ENCODE data around the gene KRT16. TPM values are rescaled to one million over a fixed set of nuclear protein-coding genes. Genes with fewer than 3 reads are reported as not detected.
A peak's percentile ranks its signal among the peaks of the same experiment; 100 is the strongest.

Gene KRT16
- total and polyA plus RNA-seq, 8 donors: 1.1 to 32.8 (median 1.3) TPM; not detected in 5

DNA sequence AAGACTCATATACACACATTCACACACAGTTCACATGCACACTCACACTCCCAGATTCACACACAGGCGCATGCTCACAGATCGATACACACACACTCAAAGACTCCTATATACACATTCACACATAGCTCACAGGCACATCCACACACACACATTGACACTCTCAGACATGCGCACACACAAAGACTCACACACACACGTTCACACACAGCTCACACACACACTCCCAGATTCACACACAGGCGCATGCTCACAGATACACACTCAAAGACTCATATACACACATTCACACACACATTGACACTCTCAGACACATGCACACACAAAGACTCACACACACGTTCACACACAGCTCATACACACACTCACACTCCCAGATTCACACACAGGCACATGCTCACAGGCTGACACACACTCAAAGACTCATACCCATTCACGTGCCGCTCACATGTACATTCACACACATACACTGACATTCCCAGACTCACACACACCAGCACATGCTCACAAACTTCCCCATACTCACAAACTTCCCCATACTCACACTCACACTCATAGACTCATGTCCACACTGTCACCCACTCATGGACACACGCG is 37.5 kb upstream of the KRT16 start:
- WGBS, 5 donors: 91 to 95% (median 92%) methylated on average over 10 of the region's 10 CpGs
- no peak overlapping the region for H3K4me3 ChIP-seq
- no peaks in the 10 kb centered on the region for H3K36me3 ChIP-seq
- peaks cover 40 to 64% (median 54%) of the 10 kb centered on the region in 4 donors for H3K4me1 ChIP-seq
- no peaks in the 10 kb centered on the region for H3K27me3 ChIP-seq
- H3K9me3 ChIP-seq: no peaks in the 10 kb centered on the region
- intact Hi-C loops (cut with DNase I; ENCODE audit: low total_unique reads): loop anchor here (10.0 kb wide), 1 partner anchor 745 kb away; no protein-coding TSS in a partner anchor
- DNase-seq: no peak
- TF ChIP-seq POLR2AphosphoS5 (IDR thresholded peaks at IDR 0.05): no peak
- TF ChIP-seq, protein P1, sequence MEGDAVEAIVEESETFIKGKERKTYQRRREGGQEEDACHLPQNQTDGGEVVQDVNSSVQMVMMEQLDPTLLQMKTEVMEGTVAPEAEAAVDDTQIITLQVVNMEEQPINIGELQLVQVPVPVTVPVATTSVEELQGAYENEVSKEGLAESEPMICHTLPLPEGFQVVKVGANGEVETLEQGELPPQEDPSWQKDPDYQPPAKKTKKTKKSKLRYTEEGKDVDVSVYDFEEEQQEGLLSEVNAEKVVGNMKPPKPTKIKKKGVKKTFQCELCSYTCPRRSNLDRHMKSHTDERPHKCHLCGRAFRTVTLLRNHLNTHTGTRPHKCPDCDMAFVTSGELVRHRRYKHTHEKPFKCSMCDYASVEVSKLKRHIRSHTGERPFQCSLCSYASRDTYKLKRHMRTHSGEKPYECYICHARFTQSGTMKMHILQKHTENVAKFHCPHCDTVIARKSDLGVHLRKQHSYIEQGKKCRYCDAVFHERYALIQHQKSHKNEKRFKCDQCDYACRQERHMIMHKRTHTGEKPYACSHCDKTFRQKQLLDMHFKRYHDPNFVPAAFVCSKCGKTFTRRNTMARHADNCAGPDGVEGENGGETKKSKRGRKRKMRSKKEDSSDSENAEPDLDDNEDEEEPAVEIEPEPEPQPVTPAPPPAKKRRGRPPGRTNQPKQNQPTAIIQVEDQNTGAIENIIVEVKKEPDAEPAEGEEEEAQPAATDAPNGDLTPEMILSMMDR (IDR thresholded peaks at IDR 0.05): no peak
- no peak for TF ChIP-seq POLR2A (IDR thresholded peaks at IDR 0.05)
- no peak for TF ChIP-seq EP300 (IDR thresholded peaks at IDR 0.05)
- H3K27ac ChIP-seq: peak overlapping the region in 4 of 5 donors; percentile 86 to 93 (median 90)

DNA sequence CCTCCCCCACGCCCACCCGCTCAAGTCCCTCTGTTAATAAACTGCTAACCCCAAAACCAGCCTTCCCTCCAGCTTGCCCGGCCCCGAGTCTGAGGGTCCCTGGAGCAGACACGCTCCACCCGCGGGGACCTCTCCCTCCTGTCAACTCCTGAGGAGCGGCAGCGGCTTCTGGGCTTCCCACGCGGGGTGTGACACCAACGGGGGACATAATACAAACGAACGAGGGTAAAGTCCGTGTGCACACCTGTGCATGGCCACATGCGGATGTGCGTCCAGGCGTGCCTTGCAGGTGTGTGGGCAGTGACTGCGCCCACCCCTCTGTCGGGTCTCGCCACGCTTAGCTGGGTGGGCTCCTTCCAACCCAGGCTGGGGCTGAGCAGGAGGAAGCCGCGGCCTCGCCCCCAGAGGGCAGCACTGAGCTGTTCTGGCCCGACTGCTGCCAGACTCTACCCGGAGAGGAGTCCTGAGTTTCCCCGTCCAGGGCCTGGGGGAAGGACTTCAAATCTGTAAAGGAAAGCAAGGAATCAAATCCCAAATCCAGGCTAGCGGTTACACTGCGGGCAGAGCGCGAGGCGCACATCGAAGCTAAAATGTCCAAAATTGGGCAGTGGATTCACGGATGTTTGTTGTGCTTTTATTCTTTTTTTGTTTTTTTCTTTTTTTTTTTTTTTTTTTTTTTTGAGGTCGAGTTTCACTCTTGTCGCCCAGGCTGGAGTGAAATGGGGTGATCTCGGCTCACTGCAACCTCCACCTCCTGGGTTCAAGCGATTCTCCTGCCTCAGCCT is 36.0 kb upstream of the KRT16 start:
- peak overlapping the region in 4 of 5 donors; percentile 18 to 70 (median 36) for H3K27ac ChIP-seq
- DNase-seq: peak; percentile 90 to 95
- TF ChIP-seq POLR2AphosphoS5 (IDR thresholded peaks at IDR 0.05): peak in 2 of 3 donors; percentile 13 to 52
- TF ChIP-seq, protein P1 (IDR thresholded peaks at IDR 0.05): peak in 5 of 7 experiments; percentile 88 to 99 (median 93)
- TF ChIP-seq EP300 (IDR thresholded peaks at IDR 0.05): no peak
- intact Hi-C loops (cut with DNase I; ENCODE audit: low total_unique reads): no loop called here
- H3K9me3 ChIP-seq: no peaks in the 10 kb centered on the region
- H3K27me3 ChIP-seq: no peaks in the 10 kb centered on the region
- peak overlapping the region; percentile 35 to 54 (median 42) for H3K4me3 ChIP-seq
- peaks cover 28 to 51% (median 42%) of the 10 kb centered on the region in 4 donors for H3K4me1 ChIP-seq
- no peaks in the 10 kb centered on the region for H3K36me3 ChIP-seq
- 3 to 10% (median 5%) methylated on average over 24 to 39 of the region's 39 CpGs for WGBS, 5 donors

DNA sequence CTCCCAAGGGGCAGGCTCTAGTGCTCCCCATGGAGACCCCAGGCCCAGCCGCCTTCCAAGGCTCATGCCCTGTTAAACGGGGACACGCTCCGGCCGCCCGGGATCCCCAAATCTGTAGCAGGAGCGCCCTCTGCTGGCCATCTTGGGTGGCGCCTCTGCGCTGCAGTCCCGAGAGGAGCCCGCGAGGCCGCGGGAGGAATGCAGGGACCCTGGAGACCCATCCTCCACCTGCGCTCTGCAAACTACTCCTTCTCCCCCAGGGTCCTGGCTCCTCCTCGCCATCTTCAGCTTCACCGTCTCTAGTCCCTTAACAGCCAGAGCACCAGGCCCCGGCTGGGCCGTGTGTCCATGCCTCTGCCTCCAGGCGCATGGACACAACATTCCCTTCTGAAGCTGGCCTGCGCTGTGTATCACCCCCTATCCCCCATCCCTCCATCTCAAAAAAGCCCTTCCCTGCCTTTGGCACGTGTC is 35.4 kb upstream of the KRT16 start:
- Histone ChIP-seq H3K4me1 (peaks cover 25 to 44% (median 37%) of the 10 kb centered on the region in 4 donors), H3K27ac (peak overlapping the region in 3 of 5 donors; percentile 18 to 70 (median 43)), H3K9me3 (no peaks in the 10 kb centered on the region), H3K4me3 (peak overlapping the region; percentile 35 to 54 (median 42)), H3K27me3 (no peaks in the 10 kb centered on the region), H3K36me3 (no peaks in the 10 kb centered on the region)
- intact Hi-C loops (cut with DNase I; ENCODE audit: low total_unique reads): no loop called here
- TF ChIP-seq POLR2A (IDR thresholded peaks at IDR 0.05): no peak
- TF ChIP-seq, protein P1 (IDR thresholded peaks at IDR 0.05): peak in 6 of 7 experiments; percentile 19 to 95 (median 92)
- TF ChIP-seq EP300 (IDR thresholded peaks at IDR 0.05): no peak
- no peak for TF ChIP-seq POLR2AphosphoS5 (IDR thresholded peaks at IDR 0.05)
- DNase-seq: peak; percentile 94 to 95
- WGBS, 5 donors: 0 to 3% (median 1%) methylated on average over 13 to 22 of the region's 22 CpGs

DNA sequence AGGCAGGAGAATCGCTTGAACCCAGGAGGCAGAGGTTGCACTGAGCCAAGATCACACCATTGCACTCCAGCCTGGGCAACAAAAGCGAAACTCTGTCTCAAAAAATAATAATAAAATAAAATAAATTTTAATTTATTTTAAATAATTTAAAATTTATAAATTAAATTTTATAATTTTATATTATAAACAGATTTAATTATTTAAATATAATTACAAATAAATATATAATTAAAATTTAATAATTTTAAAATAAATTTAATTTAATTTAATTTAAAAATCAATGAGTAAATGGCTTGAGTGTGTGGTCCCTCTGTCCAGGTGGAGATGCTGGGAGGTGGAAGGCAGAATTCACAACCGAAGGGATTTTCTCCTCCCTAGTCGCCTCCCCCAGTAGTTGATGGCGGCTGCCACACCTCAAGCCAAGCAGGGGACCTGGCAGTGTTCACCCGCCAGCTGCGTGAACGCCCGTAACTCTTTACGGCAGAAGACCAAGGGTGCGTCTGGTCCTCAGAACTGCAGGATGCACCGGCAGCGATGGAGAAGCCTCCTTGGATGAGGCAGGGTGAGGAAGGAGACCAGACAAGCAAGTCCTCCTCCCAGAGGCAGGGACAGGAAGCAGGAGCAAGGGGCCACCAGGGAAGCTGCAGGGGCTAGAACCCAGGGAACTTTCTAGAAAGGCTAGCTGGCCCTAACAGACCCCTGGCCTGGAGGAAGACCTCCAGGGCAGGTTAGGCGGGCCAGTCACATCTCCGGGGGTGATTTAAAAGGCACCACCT is 34.7 kb upstream of the KRT16 start:
- DNase-seq: no peak
- no peak overlapping the region for H3K4me3 ChIP-seq
- no peaks in the 10 kb centered on the region for H3K27me3 ChIP-seq
- H3K4me1 ChIP-seq: peaks cover 22 to 37% (median 30%) of the 10 kb centered on the region in 4 donors
- no peaks in the 10 kb centered on the region for H3K36me3 ChIP-seq
- 74 to 80% (median 76%) methylated on average over 15 of the region's 15 CpGs for WGBS, 5 donors
- no peak overlapping the region for H3K27ac ChIP-seq
- no peak for TF ChIP-seq EP300 (IDR thresholded peaks at IDR 0.05)
- TF ChIP-seq, protein P1 (IDR thresholded peaks at IDR 0.05): no peak
- TF ChIP-seq POLR2AphosphoS5 (IDR thresholded peaks at IDR 0.05): no peak
- intact Hi-C loops (cut with DNase I; ENCODE audit: low total_unique reads): no loop called here
- no peaks in the 10 kb centered on the region for H3K9me3 ChIP-seq

Data from stomach (tissue), 9 donors.